ENCODE results near the gene SYTL4. TPM values are rescaled to one million over a fixed set of nuclear protein-coding genes. Genes with fewer than 3 reads are reported as not detected.

The SYTL4 gene
- total RNA-seq, 2 experiments from 2014 or later, result not detected

DNA sequence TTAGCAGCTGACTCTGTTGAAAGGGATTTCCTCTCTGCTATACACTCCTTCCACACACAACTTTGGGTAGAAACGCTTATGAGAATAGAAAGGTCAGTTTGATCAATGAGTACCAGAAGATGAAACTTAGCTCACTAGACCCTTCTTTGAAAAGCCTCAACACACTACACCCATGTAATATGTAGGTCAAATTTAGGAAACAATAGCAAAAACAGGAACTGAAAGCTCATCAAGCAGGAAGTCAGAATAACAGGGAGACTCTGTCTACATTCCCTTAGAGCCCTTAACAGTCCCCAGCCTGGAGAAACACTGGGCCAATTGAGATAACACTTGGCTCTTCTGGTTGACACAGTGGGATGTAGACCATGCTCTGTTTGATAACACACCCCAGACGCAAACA, 57.2 kb downstream of the SYTL4 start:
- H3K79me2 ChIP-seq (ENCODE audit: insufficient read depth, low read depth, low read length), result no peaks in the 10 kb centered on the region
- H3K9me2 ChIP-seq (ENCODE audit: insufficient read depth, low read length), result no peaks in the 10 kb centered on the region
- CTCF ChIA-PET (ENCODE audit: unreplicated experiment), result interaction anchor here (1.2 kb wide), 1 partner anchor 94 kb away, joined by 4 read pairs; no protein-coding TSS in a partner anchor
- H3K36me3 ChIP-seq (ENCODE audit: insufficient read depth, low read length), result no peaks in the 10 kb centered on the region
- H4K20me1 ChIP-seq (ENCODE audit: insufficient read depth, low read length), result no peaks in the 10 kb centered on the region
- peaks cover 12% of the 10 kb centered on the region for H3K4me1 ChIP-seq (ENCODE audit: insufficient read depth, low read length, poor library complexity, severe bottlenecking)
- intact Hi-C loops (cut with micrococcal nuclease; ENCODE audit: unreplicated experiment), result no loop called here
- POLR2A ChIA-PET, result interaction anchor here (0.6 kb wide), 1 partner anchor 235 kb away, joined by 4 read pairs; no protein-coding TSS in a partner anchor
- H3K9me3 ChIP-seq (ENCODE audit: low read length), result no peaks in the 10 kb centered on the region
- H3K4me3 ChIP-seq (ENCODE audit: low read depth, low read length, poor library complexity, severe bottlenecking), result no peak overlapping the region
- no TSS peak for BruUV-seq (replicated peaks)
- no peak for TF ChIP-seq EZH2phosphoT487 (IDR thresholded peaks at IDR 0.05; ENCODE audit: borderline replicate concordance, low read depth, low read length)
- TF ChIP-seq, protein P1, sequence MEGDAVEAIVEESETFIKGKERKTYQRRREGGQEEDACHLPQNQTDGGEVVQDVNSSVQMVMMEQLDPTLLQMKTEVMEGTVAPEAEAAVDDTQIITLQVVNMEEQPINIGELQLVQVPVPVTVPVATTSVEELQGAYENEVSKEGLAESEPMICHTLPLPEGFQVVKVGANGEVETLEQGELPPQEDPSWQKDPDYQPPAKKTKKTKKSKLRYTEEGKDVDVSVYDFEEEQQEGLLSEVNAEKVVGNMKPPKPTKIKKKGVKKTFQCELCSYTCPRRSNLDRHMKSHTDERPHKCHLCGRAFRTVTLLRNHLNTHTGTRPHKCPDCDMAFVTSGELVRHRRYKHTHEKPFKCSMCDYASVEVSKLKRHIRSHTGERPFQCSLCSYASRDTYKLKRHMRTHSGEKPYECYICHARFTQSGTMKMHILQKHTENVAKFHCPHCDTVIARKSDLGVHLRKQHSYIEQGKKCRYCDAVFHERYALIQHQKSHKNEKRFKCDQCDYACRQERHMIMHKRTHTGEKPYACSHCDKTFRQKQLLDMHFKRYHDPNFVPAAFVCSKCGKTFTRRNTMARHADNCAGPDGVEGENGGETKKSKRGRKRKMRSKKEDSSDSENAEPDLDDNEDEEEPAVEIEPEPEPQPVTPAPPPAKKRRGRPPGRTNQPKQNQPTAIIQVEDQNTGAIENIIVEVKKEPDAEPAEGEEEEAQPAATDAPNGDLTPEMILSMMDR (conservative IDR thresholded peaks at IDR 0.05; ENCODE audit: low read length), result no peak
- H3K4me2 ChIP-seq (ENCODE audit: low read length), result peak overlapping the region; percentile 48
- DNase-seq (ENCODE audit: low spot score), result peak; percentile 22
- no peak overlapping the region for H2AFZ ChIP-seq (ENCODE audit: low read length)
- no peak overlapping the region for H3K27ac ChIP-seq (ENCODE audit: low read depth, low read length, poor library complexity, severe bottlenecking)

DNA sequence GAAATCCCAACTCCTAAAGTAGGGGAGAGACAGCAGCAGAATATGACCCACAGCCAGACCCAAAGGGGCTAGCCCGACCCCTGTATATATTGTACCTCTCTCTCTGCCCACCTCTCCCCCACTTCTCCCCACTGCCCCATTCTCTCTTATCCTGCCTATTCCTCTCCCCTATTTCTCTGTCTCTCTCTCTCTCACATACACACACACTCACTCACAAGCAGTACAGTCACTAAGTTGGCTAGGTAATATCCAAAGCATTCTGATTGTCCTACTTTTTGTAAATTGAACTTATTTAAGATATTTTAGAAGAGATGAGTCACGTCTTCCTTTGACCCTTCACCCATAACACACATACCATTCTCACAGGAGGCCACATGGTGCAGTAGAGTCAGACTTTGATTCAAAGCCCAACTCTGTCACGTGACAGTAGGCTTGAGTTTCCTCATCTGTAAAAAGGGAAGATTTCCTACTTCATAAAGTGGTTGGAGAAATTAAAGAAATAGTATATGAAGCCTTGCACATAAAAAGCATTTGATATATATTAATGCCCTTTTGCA, 58.4 kb downstream of the SYTL4 start:
- DNase-seq (ENCODE audit: low spot score), result no peak
- TF ChIP-seq, protein P1 (conservative IDR thresholded peaks at IDR 0.05; ENCODE audit: low read length), result no peak
- no peak for TF ChIP-seq EZH2phosphoT487 (IDR thresholded peaks at IDR 0.05; ENCODE audit: borderline replicate concordance, low read depth, low read length)
- Histone ChIP-seq H3K9me3 (ENCODE audit: low read length) (no peaks in the 10 kb centered on the region), H3K79me2 (ENCODE audit: insufficient read depth, low read depth, low read length) (no peaks in the 10 kb centered on the region), H3K27ac (ENCODE audit: low read depth, low read length, poor library complexity, severe bottlenecking) (no peak overlapping the region), H2AFZ (ENCODE audit: low read length) (no peak overlapping the region), H3K36me3 (ENCODE audit: insufficient read depth, low read length) (no peaks in the 10 kb centered on the region), H3K9me2 (ENCODE audit: insufficient read depth, low read length) (no peaks in the 10 kb centered on the region), H3K4me2 (ENCODE audit: low read length) (no peak overlapping the region), H3K4me3 (ENCODE audit: low read depth, low read length, poor library complexity, severe bottlenecking) (no peak overlapping the region), H3K4me1 (ENCODE audit: insufficient read depth, low read length, poor library complexity, severe bottlenecking) (peaks cover 12% of the 10 kb centered on the region), H4K20me1 (ENCODE audit: insufficient read depth, low read length) (no peaks in the 10 kb centered on the region)
- BruUV-seq (replicated peaks), result no TSS peak
- intact Hi-C loops (cut with micrococcal nuclease; ENCODE audit: unreplicated experiment), result no loop called here
- ChIA-PET POLR2A (no interaction called here), CTCF (ENCODE audit: unreplicated experiment) (interaction anchor here (1.2 kb wide), 1 partner anchor 95 kb away, joined by 4 read pairs; no protein-coding TSS in a partner anchor)

DNA sequence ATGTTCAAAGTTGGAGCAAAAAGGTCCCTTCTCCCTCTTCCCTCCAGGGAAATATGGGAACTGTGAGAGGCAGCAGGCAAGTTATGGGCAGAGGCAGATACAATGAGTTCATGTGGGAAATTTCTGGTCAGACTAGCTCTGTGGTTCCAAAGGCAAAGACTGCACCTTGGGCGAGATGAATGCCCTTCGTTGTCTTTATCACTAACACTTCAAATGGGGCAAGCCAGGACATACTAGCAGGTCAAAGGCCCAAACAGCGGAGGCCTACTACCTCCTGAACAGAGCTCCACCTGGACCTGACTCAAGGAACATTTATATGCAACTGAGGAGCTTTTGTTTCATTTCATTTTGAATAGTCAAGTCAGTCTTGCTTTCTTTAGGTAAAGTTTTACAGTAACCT, 59.0 kb downstream of the SYTL4 start:
- TF ChIP-seq EZH2phosphoT487 (IDR thresholded peaks at IDR 0.05; ENCODE audit: borderline replicate concordance, low read depth, low read length), result no peak
- TF ChIP-seq, protein P1 (conservative IDR thresholded peaks at IDR 0.05; ENCODE audit: low read length), result no peak
- no peak overlapping the region for H3K4me2 ChIP-seq (ENCODE audit: low read length)
- H3K9me3 ChIP-seq (ENCODE audit: low read length), result no peaks in the 10 kb centered on the region
- H3K9me2 ChIP-seq (ENCODE audit: insufficient read depth, low read length), result no peaks in the 10 kb centered on the region
- no peak for DNase-seq (ENCODE audit: low spot score)
- intact Hi-C loops (cut with micrococcal nuclease; ENCODE audit: unreplicated experiment), result no loop called here
- H3K4me3 ChIP-seq (ENCODE audit: low read depth, low read length, poor library complexity, severe bottlenecking), result no peak overlapping the region
- no TSS peak for BruUV-seq (replicated peaks)
- no peaks in the 10 kb centered on the region for H3K79me2 ChIP-seq (ENCODE audit: insufficient read depth, low read depth, low read length)
- no peak overlapping the region for H2AFZ ChIP-seq (ENCODE audit: low read length)
- H3K36me3 ChIP-seq (ENCODE audit: insufficient read depth, low read length), result no peaks in the 10 kb centered on the region
- H3K27ac ChIP-seq (ENCODE audit: low read depth, low read length, poor library complexity, severe bottlenecking), result no peak overlapping the region
- no peaks in the 10 kb centered on the region for H4K20me1 ChIP-seq (ENCODE audit: insufficient read depth, low read length)
- H3K4me1 ChIP-seq (ENCODE audit: insufficient read depth, low read length, poor library complexity, severe bottlenecking), result peaks cover 12% of the 10 kb centered on the region
- POLR2A ChIA-PET, result no interaction called here
- CTCF ChIA-PET (ENCODE audit: unreplicated experiment), result interaction anchor here (0.8 kb wide), 1 partner anchor 8 kb away, joined by 3 read pairs; no protein-coding TSS in a partner anchor

Data from OCI-LY7 (cell line).